ENCODE data around the gene FAR2.

DNA sequence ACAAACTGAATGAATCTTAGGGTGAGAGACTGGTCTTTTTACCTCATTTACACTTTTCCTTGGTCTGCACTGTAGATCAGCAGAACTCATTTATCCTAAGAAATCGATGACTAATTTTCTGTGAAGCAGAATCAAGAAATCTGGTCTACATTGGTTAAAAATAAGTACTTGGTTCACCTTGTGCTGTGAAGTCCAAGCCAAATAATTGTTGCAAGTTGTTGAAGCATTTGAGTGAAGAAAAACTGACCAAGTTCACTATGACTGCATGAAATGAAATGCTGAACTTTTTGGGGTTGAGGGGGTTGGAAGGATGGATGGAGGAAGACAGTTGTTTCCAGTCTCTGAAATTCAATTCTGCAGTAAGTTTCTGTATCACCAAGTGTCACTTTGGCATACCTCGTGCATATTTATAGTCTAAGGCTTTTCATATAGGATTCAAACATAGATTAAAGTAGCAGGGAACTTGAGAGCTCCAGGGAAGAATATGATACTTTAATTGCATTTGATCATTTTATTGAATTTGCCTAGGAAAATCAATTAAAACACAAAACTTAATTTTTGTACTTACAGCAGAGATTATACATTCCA is 75.0 kb downstream of the FAR2 start:
- TF ChIP-seq, protein P1, sequence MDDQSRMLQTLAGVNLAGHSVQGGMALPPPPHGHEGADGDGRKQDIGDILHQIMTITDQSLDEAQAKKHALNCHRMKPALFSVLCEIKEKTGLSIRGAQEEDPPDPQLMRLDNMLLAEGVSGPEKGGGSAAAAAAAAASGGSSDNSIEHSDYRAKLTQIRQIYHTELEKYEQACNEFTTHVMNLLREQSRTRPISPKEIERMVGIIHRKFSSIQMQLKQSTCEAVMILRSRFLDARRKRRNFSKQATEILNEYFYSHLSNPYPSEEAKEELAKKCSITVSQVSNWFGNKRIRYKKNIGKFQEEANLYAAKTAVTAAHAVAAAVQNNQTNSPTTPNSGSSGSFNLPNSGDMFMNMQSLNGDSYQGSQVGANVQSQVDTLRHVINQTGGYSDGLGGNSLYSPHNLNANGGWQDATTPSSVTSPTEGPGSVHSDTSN (IDR thresholded peaks at IDR 0.05) = no peak
- TF ChIP-seq, protein P2, sequence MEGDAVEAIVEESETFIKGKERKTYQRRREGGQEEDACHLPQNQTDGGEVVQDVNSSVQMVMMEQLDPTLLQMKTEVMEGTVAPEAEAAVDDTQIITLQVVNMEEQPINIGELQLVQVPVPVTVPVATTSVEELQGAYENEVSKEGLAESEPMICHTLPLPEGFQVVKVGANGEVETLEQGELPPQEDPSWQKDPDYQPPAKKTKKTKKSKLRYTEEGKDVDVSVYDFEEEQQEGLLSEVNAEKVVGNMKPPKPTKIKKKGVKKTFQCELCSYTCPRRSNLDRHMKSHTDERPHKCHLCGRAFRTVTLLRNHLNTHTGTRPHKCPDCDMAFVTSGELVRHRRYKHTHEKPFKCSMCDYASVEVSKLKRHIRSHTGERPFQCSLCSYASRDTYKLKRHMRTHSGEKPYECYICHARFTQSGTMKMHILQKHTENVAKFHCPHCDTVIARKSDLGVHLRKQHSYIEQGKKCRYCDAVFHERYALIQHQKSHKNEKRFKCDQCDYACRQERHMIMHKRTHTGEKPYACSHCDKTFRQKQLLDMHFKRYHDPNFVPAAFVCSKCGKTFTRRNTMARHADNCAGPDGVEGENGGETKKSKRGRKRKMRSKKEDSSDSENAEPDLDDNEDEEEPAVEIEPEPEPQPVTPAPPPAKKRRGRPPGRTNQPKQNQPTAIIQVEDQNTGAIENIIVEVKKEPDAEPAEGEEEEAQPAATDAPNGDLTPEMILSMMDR (IDR thresholded peaks at IDR 0.05) = no peak
- TF ChIP-seq, protein P3, sequence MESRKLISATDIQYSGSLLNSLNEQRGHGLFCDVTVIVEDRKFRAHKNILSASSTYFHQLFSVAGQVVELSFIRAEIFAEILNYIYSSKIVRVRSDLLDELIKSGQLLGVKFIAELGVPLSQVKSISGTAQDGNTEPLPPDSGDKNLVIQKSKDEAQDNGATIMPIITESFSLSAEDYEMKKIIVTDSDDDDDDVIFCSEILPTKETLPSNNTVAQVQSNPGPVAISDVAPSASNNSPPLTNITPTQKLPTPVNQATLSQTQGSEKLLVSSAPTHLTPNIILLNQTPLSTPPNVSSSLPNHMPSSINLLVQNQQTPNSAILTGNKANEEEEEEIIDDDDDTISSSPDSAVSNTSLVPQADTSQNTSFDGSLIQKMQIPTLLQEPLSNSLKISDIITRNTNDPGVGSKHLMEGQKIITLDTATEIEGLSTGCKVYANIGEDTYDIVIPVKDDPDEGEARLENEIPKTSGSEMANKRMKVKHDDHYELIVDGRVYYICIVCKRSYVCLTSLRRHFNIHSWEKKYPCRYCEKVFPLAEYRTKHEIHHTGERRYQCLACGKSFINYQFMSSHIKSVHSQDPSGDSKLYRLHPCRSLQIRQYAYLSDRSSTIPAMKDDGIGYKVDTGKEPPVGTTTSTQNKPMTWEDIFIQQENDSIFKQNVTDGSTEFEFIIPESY (IDR thresholded peaks at IDR 0.05; ENCODE audit: borderline replicate concordance, low read depth) = no peak
- TF ChIP-seq GATA2 (CRISPR knock-in tag; IDR thresholded peaks at IDR 0.05) (no peak), MEF2A (IDR thresholded peaks at IDR 0.05; ENCODE audit: borderline replicate concordance, low read depth) (no peak), JUND (IDR thresholded peaks at IDR 0.05) (no peak), POLR2AphosphoS5 (IDR thresholded peaks at IDR 0.05; ENCODE audit: low read depth, low read length) (no peak), RCOR1 (IDR thresholded peaks at IDR 0.05; ENCODE audit: low read length) (no peak), NRF1 (IDR thresholded peaks at IDR 0.05; ENCODE audit: low read depth, low read length) (no peak), NFIC (IDR thresholded peaks at IDR 0.05; ENCODE audit: borderline replicate concordance) (no peak), RFX5 (IDR thresholded peaks at IDR 0.05; ENCODE audit: low read length) (no peak)
- TF ChIP-seq, protein P4, sequence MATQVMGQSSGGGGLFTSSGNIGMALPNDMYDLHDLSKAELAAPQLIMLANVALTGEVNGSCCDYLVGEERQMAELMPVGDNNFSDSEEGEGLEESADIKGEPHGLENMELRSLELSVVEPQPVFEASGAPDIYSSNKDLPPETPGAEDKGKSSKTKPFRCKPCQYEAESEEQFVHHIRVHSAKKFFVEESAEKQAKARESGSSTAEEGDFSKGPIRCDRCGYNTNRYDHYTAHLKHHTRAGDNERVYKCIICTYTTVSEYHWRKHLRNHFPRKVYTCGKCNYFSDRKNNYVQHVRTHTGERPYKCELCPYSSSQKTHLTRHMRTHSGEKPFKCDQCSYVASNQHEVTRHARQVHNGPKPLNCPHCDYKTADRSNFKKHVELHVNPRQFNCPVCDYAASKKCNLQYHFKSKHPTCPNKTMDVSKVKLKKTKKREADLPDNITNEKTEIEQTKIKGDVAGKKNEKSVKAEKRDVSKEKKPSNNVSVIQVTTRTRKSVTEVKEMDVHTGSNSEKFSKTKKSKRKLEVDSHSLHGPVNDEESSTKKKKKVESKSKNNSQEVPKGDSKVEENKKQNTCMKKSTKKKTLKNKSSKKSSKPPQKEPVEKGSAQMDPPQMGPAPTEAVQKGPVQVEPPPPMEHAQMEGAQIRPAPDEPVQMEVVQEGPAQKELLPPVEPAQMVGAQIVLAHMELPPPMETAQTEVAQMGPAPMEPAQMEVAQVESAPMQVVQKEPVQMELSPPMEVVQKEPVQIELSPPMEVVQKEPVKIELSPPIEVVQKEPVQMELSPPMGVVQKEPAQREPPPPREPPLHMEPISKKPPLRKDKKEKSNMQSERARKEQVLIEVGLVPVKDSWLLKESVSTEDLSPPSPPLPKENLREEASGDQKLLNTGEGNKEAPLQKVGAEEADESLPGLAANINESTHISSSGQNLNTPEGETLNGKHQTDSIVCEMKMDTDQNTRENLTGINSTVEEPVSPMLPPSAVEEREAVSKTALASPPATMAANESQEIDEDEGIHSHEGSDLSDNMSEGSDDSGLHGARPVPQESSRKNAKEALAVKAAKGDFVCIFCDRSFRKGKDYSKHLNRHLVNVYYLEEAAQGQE (IDR thresholded peaks at IDR 0.05; ENCODE audit: low read depth, low read length) = no peak
